ENCODE measurements around the gene CFAP77.

The CFAP77 gene

GRCh38 chr9:132547436-132547835, 137.4 kb downstream of the CFAP77 start:
- H2AFZ ChIP-seq (ENCODE audit: low read depth, low read length): no peak overlapping the region
- H3K36me3 ChIP-seq (ENCODE audit: control insufficient read depth in 1 of 2, insufficient read depth in 2 of 2, low read depth in 1 of 2, low read length in 2 of 2): no peaks in the 10 kb centered on the region
- H3K4me2 ChIP-seq (ENCODE audit: low read length, poor library complexity, severe bottlenecking): no peak overlapping the region
- no peak overlapping the region for H2BK15ac ChIP-seq (ENCODE audit: low read depth, poor library complexity, severe bottlenecking)
- H3K27ac ChIP-seq (ENCODE audit: low read length, poor library complexity, severe bottlenecking): no peak overlapping the region
- H3K14ac ChIP-seq (ENCODE audit: low read length in 2 of 2): no peak overlapping the region
- no peak overlapping the region for H3K23ac ChIP-seq (ENCODE audit: low read length in 2 of 2)
- H4K8ac ChIP-seq (ENCODE audit: low read length): peak overlapping the region; percentile 10
- H3K4ac ChIP-seq (ENCODE audit: low read depth in 1 of 2, low read length in 2 of 2): no peak overlapping the region
- H2BK120ac ChIP-seq (ENCODE audit: low read depth, low read length): no peak overlapping the region
- DNase-seq: no peak
- H3K9ac ChIP-seq (ENCODE audit: low read length): no peak overlapping the region
- H3K9me3 ChIP-seq (ENCODE audit: control insufficient read depth, low read length): no peaks in the 10 kb centered on the region
- H3K4me3 ChIP-seq (ENCODE audit: insufficient read depth in 1 of 2, low read depth in 1 of 2, low read length in 2 of 2): no peak overlapping the region
- H4K91ac ChIP-seq (ENCODE audit: low read length): no peak overlapping the region
- H2BK12ac ChIP-seq (ENCODE audit: low read length in 2 of 2): no peak overlapping the region
- 93% methylated on average over 13 of the region's 13 CpGs for WGBS
- H3K79me1 ChIP-seq (replicated peaks; ENCODE audit: low read length, poor library complexity, severe bottlenecking): no peaks in the 10 kb centered on the region
- peaks cover 0 to 79% of the 10 kb centered on the region in 2 experiments for H3K27me3 ChIP-seq (ENCODE audit: control insufficient read depth in 1 of 2, insufficient read depth in 1 of 2, low read length in 2 of 2)
- H3K4me1 ChIP-seq (ENCODE audit: control insufficient read depth, insufficient read depth, low read depth, low read length): peaks cover 23% of the 10 kb centered on the region
- H2BK5ac ChIP-seq (ENCODE audit: low read depth, low read length, poor library complexity, severe bottlenecking): no peak overlapping the region
- no peak overlapping the region for H2AK5ac ChIP-seq (ENCODE audit: low read length, severe bottlenecking)
- H3K18ac ChIP-seq (ENCODE audit: low read depth in 1 of 2, low read length in 2 of 2): no peak overlapping the region

- no peak overlapping the region for H3K4ac ChIP-seq (ENCODE audit: low read depth in 1 of 2, low read length in 2 of 2)
- H3K23ac ChIP-seq (ENCODE audit: low read length in 2 of 2): no peak overlapping the region
- H4K91ac ChIP-seq (ENCODE audit: low read length): no peak overlapping the region
- no peak overlapping the region for H2BK12ac ChIP-seq (ENCODE audit: low read length in 2 of 2)
- no peak for DNase-seq
- H3K9me3 ChIP-seq (ENCODE audit: control insufficient read depth, low read length): no peaks in the 10 kb centered on the region
- H2BK5ac ChIP-seq (ENCODE audit: low read depth, low read length, poor library complexity, severe bottlenecking): no peak overlapping the region
- no peak overlapping the region for H2BK15ac ChIP-seq (ENCODE audit: low read depth, poor library complexity, severe bottlenecking)
- no peak overlapping the region for H2AFZ ChIP-seq (ENCODE audit: low read depth, low read length)
- no peak overlapping the region for H3K14ac ChIP-seq (ENCODE audit: low read length in 2 of 2)
- H2AK5ac ChIP-seq (ENCODE audit: low read length, severe bottlenecking): no peak overlapping the region
- H3K79me1 ChIP-seq (replicated peaks; ENCODE audit: low read length, poor library complexity, severe bottlenecking): no peaks in the 10 kb centered on the region
- H3K4me3 ChIP-seq (ENCODE audit: insufficient read depth in 1 of 2, low read depth in 1 of 2, low read length in 2 of 2): no peak overlapping the region
- no peak overlapping the region for H4K8ac ChIP-seq (ENCODE audit: low read length)
- no peak overlapping the region for H3K4me2 ChIP-seq (ENCODE audit: low read length, poor library complexity, severe bottlenecking)
- WGBS: 75% methylated on average over 18 of the region's 21 CpGs
- H3K27ac ChIP-seq (ENCODE audit: low read length, poor library complexity, severe bottlenecking): no peak overlapping the region
- peaks cover 0 to 81% of the 10 kb centered on the region in 2 experiments for H3K27me3 ChIP-seq (ENCODE audit: control insufficient read depth in 1 of 2, insufficient read depth in 1 of 2, low read length in 2 of 2)
- no peak overlapping the region for H3K18ac ChIP-seq (ENCODE audit: low read depth in 1 of 2, low read length in 2 of 2)
- no peak overlapping the region for H3K9ac ChIP-seq (ENCODE audit: low read length)
- H3K4me1 ChIP-seq (ENCODE audit: control insufficient read depth, insufficient read depth, low read depth, low read length): peaks cover 23% of the 10 kb centered on the region
- no peaks in the 10 kb centered on the region for H3K36me3 ChIP-seq (ENCODE audit: control insufficient read depth in 1 of 2, insufficient read depth in 2 of 2, low read depth in 1 of 2, low read length in 2 of 2)
- no peak overlapping the region for H2BK120ac ChIP-seq (ENCODE audit: low read depth, low read length)
Measured at GRCh38 chr9:132547976-132548730, 138.1 kb downstream of the CFAP77 start.

DNA sequence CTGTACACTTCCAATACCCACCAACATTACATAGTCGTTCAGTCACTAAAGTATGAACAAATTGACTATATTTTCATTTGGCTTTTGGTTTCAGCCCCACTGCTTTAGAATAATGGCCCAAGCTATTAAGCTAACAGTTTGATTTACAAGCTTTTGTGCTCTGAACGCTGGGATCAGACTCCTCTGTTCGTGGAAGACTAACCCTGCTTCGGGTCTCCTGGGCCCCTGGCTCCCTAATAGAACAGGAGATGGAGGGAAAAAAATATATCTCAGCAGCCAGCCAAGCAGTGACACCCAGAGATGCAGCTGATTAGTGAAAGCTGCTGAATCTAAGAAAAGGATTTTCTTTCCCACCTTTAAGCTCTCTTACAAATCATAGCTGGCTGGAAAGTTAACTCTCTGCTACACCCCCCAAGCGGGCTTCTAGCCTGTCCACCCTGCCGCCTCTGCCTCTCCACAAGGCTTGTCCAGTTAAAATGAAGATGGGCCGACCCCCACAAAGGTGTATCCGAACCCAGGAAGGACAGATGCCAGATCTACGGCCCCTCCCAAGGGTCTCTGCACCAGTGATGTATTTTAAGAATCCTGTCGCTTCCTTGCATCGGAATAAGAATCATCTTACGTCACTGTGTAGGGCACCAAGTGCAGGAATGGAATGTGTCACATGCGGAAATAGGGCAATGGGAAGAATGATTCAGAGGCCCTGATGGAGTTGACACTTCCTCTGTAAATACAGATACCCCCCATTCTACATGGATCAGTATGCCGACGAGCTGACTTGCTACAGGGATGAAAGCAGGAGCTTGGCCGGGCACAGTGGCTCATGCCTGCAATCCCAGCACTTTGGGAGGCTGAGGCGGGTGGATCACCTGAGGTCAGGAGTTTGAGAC, 139.0 kb downstream of the CFAP77 start:
- no peaks in the 10 kb centered on the region for H3K36me3 ChIP-seq (ENCODE audit: control insufficient read depth in 1 of 2, insufficient read depth in 2 of 2, low read depth in 1 of 2, low read length in 2 of 2)
- H3K27me3 ChIP-seq (ENCODE audit: control insufficient read depth in 1 of 2, insufficient read depth in 1 of 2, low read length in 2 of 2): peaks cover 0 to 81% of the 10 kb centered on the region in 2 experiments
- no peak overlapping the region for H2BK12ac ChIP-seq (ENCODE audit: low read length in 2 of 2)
- H2BK120ac ChIP-seq (ENCODE audit: low read depth, low read length): no peak overlapping the region
- no peak overlapping the region for H3K9ac ChIP-seq (ENCODE audit: low read length)
- peak; percentile 51 for DNase-seq
- H2AK5ac ChIP-seq (ENCODE audit: low read length, severe bottlenecking): no peak overlapping the region
- no peaks in the 10 kb centered on the region for H3K9me3 ChIP-seq (ENCODE audit: control insufficient read depth, low read length)
- H3K14ac ChIP-seq (ENCODE audit: low read length in 2 of 2): no peak overlapping the region
- H3K4ac ChIP-seq (ENCODE audit: low read depth in 1 of 2, low read length in 2 of 2): no peak overlapping the region
- peak overlapping the region; percentile 6 for H2BK15ac ChIP-seq (ENCODE audit: low read depth, poor library complexity, severe bottlenecking)
- H3K79me1 ChIP-seq (replicated peaks; ENCODE audit: low read length, poor library complexity, severe bottlenecking): no peaks in the 10 kb centered on the region
- H3K27ac ChIP-seq (ENCODE audit: low read length, poor library complexity, severe bottlenecking): no peak overlapping the region
- no peak overlapping the region for H3K4me3 ChIP-seq (ENCODE audit: insufficient read depth in 1 of 2, low read depth in 1 of 2, low read length in 2 of 2)
- peaks cover 23% of the 10 kb centered on the region for H3K4me1 ChIP-seq (ENCODE audit: control insufficient read depth, insufficient read depth, low read depth, low read length)
- H2AFZ ChIP-seq (ENCODE audit: low read depth, low read length): no peak overlapping the region
- no peak overlapping the region for H4K8ac ChIP-seq (ENCODE audit: low read length)
- no peak overlapping the region for H3K4me2 ChIP-seq (ENCODE audit: low read length, poor library complexity, severe bottlenecking)
- H2BK5ac ChIP-seq (ENCODE audit: low read depth, low read length, poor library complexity, severe bottlenecking): no peak overlapping the region
- H3K23ac ChIP-seq (ENCODE audit: low read length in 2 of 2): no peak overlapping the region
- H4K91ac ChIP-seq (ENCODE audit: low read length): no peak overlapping the region
- 36% methylated on average over 17 of the region's 17 CpGs for WGBS
- no peak overlapping the region for H3K18ac ChIP-seq (ENCODE audit: low read depth in 1 of 2, low read length in 2 of 2)

DNA sequence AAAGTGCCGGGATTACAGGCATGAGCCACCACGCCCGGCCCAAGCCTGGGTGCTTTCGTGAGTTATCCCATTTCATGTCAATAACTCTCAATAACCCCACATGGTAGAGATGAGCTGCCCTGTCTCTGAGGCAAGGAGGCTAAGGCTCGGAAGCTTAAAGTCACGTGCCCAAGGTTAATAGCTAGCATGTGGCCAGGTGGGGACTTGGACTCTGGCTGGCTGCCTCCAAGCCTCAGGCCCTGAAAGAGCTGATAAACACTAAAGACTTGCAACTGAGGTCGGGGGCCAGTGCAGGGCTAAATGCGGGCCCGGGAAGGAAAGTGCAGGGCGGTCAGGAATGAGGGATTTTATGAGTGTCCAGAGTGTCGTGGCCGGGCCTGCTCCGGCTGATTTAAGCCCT, 141.5 kb downstream of the CFAP77 start:
- no peak overlapping the region for H3K23ac ChIP-seq (ENCODE audit: low read length in 2 of 2)
- no peak overlapping the region for H4K91ac ChIP-seq (ENCODE audit: low read length)
- no peak overlapping the region for H3K4ac ChIP-seq (ENCODE audit: low read depth in 1 of 2, low read length in 2 of 2)
- H2AK5ac ChIP-seq (ENCODE audit: low read length, severe bottlenecking): no peak overlapping the region
- peaks cover 4% of the 10 kb centered on the region for H3K9me3 ChIP-seq (ENCODE audit: control insufficient read depth, low read length)
- WGBS: 55% methylated on average over 13 of the region's 13 CpGs
- peak overlapping the region in 1 of 2 experiments; percentile 85 for H3K14ac ChIP-seq (ENCODE audit: low read length in 2 of 2)
- H4K8ac ChIP-seq (ENCODE audit: low read length): no peak overlapping the region
- H3K4me3 ChIP-seq (ENCODE audit: insufficient read depth in 1 of 2, low read depth in 1 of 2, low read length in 2 of 2): no peak overlapping the region
- no peaks in the 10 kb centered on the region for H3K79me1 ChIP-seq (replicated peaks; ENCODE audit: low read length, poor library complexity, severe bottlenecking)
- no peak for DNase-seq
- H3K4me1 ChIP-seq (ENCODE audit: control insufficient read depth, insufficient read depth, low read depth, low read length): peaks cover 13% of the 10 kb centered on the region
- H3K18ac ChIP-seq (ENCODE audit: low read depth in 1 of 2, low read length in 2 of 2): peak overlapping the region in 1 of 2 experiments; percentile 35
- H3K9ac ChIP-seq (ENCODE audit: low read length): no peak overlapping the region
- no peak overlapping the region for H3K27ac ChIP-seq (ENCODE audit: low read length, poor library complexity, severe bottlenecking)
- H2AFZ ChIP-seq (ENCODE audit: low read depth, low read length): no peak overlapping the region
- no peak overlapping the region for H3K4me2 ChIP-seq (ENCODE audit: low read length, poor library complexity, severe bottlenecking)
- H2BK12ac ChIP-seq (ENCODE audit: low read length in 2 of 2): no peak overlapping the region
- no peak overlapping the region for H2BK5ac ChIP-seq (ENCODE audit: low read depth, low read length, poor library complexity, severe bottlenecking)
- peaks cover 10 to 78% of the 10 kb centered on the region in 2 experiments for H3K27me3 ChIP-seq (ENCODE audit: control insufficient read depth in 1 of 2, insufficient read depth in 1 of 2, low read length in 2 of 2)
- no peak overlapping the region for H2BK120ac ChIP-seq (ENCODE audit: low read depth, low read length)
- H3K36me3 ChIP-seq (ENCODE audit: control insufficient read depth in 1 of 2, insufficient read depth in 2 of 2, low read depth in 1 of 2, low read length in 2 of 2): no peaks in the 10 kb centered on the region
- no peak overlapping the region for H2BK15ac ChIP-seq (ENCODE audit: low read depth, poor library complexity, severe bottlenecking)
